GM12801 (cell line): ENCODE data around the gene LRMDA.

Experiments
- CTCF ChIP-seq: IDR thresholded peaks from one replicate; pipeline ENCODE4 v1.5.1; 2011; ENCODE audit warnings: control low read depth; ENCODE audit not compliant: insufficient read length; ENCODE audit errors: extremely low read depth

LRMDA gene

DNA sequence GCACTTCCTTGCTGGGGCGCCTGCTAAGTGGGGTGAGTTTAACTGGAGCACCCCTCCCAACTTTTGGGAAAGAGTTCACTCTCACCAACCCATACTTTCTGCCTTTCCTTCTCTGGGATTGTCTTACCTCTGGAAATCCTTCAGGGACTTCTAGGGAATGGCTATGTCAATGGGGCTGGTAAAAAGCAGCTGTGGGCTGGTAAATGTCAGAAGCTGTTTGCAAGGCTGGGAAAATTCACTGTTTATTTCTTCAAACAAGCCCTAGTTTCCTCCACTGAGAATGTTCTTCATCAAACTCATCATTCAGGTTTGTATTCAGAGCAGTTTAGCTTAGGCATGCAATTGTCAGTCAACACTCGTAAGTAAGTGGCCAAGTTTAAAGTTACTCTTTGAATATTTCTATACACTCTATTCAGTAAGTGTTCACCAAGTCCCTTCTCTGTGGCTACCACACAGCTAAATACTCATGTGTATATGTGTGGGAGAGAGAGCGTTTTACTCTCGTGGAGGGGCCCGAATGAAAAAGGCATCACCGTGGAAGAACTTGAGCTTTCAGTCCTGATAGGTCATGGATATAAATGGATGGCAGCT lies 654.8 kb downstream of the LRMDA start:
- no peak for TF ChIP-seq CTCF

- no peak for TF ChIP-seq CTCF
Observed at GRCh38 chr10:76086761-76087639, 655.6 kb downstream of the LRMDA start.

GRCh38 chr10:76088008-76088407 lies 656.6 kb downstream of the LRMDA start:
- no peak for TF ChIP-seq CTCF

DNA sequence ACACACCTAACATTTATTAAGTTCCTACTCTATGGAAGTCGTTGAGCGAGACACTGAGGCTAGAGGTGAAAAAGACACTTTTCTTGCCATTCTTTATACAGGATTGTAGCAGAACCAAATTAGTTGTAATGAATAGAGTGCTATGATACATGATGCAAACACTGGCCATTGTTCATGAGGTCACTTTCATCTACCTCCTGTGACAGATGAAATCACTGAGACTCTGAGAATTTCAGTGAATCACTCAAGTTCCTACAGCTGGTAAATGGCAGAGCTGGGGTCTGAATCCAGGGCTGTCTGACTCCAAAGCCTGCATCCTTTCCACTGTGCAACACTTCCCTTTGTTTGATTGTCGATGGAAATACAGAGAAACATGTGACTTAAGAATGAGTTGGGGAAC lies 657.6 kb downstream of the LRMDA start:
- TF ChIP-seq CTCF: no peak

- no peak for TF ChIP-seq CTCF
Observed at GRCh38 chr10:76089556-76090180, 658.2 kb downstream of the LRMDA start.

DNA sequence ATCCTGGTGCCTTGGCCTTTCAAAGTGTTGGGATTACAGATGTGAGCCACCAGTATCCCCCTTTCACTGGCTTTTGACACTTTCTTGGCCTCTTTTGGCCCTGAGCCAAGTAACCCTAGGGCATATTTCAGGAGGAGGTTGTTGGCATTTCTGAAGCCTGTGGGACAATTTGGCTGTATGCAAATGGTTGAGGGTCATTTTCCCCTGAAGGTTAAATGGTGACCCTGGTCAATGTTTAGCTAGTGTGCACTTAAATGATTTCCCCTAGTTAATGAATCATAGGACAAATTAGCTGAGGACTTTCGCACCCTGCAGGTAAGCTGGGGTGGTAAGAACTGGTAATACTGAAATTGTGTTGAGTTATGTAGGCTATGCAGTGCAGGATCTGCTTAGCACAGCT lies 660.5 kb downstream of the LRMDA start:
- TF ChIP-seq CTCF: no peak

- no peak for TF ChIP-seq CTCF
Observed at GRCh38 chr10:76106611-76107010, 675.2 kb downstream of the LRMDA start.
